ENCODE results near the gene ZNF808. TPM values are rescaled to one million over a fixed set of nuclear protein-coding genes. Genes with fewer than 3 reads are reported as not detected.
"Not testable (repeated sequence)": the region's sequence is repeated elsewhere in the genome, so short reads cannot be mapped to it uniquely, and the experiment has no call there.

The ZNF808 gene
- total RNA-seq, 6 experiments from 2014 or later = 3.3 to 12.3 (median 5.8) TPM

- H3K4me1 ChIP-seq = no peaks in the 10 kb centered on the region
- no peaks in the 10 kb centered on the region for H3K27me3 ChIP-seq
- ATAC-seq = no peak
- peak overlapping the region in 1 of 3 donors; percentile 19 for H3K4me3 ChIP-seq
- H3K9me3 ChIP-seq = peaks cover 0 to 13% (median 7%) of the 10 kb centered on the region in 4 donors
- 61% methylated on average over 21 of the region's 39 CpGs for WGBS (ENCODE audit: insufficient coverage, low coverage, low lambda C conversion rate, missing lambda C conversion rate)
- no peak for DNase-seq
- intact Hi-C loops (cut with DNase I) = no loop called here
- H3K27ac ChIP-seq = no peak overlapping the region
- TF ChIP-seq POLR2A (IDR thresholded peaks at IDR 0.05) (no peak), CTCF (IDR thresholded peaks at IDR 0.05) (no peak)
- peaks cover 0 to 18% (median 10%) of the 10 kb centered on the region in 4 donors for H3K36me3 ChIP-seq
Observed at GRCh38 chr19:52584736-52585440, 57.4 kb downstream of the ZNF808 start.

GRCh38 chr19:52585604-52586003 is 58.1 kb downstream of the ZNF808 start:
- Histone ChIP-seq H3K36me3 (peaks cover 0 to 18% (median 9%) of the 10 kb centered on the region in 4 donors), H3K9me3 (peaks cover 0 to 11% (median 7%) of the 10 kb centered on the region in 4 donors), H3K4me3 (no peak overlapping the region), H3K27me3 (no peaks in the 10 kb centered on the region), H3K27ac (no peak overlapping the region), H3K4me1 (no peaks in the 10 kb centered on the region)
- no peak for DNase-seq
- 100% methylated on average over 5 of the region's 6 CpGs for WGBS (ENCODE audit: insufficient coverage, low coverage, low lambda C conversion rate, missing lambda C conversion rate)
- TF ChIP-seq CTCF (IDR thresholded peaks at IDR 0.05) (no peak), POLR2A (IDR thresholded peaks at IDR 0.05) (no peak)
- intact Hi-C loops (cut with DNase I) = no loop called here
- no peak for ATAC-seq

GRCh38 chr19:52590728-52591127 is 63.3 kb downstream of the ZNF808 start:
- Histone ChIP-seq H3K4me1 (no peaks in the 10 kb centered on the region), H3K27ac (no peak overlapping the region), H3K4me3 (no peak overlapping the region), H3K9me3 (no peaks in the 10 kb centered on the region), H3K36me3 (peaks cover 0 to 2% (median 0%) of the 10 kb centered on the region in 4 donors), H3K27me3 (no peaks in the 10 kb centered on the region)
- TF ChIP-seq CTCF (IDR thresholded peaks at IDR 0.05) (no peak), POLR2A (IDR thresholded peaks at IDR 0.05) (no peak)
- no peak for ATAC-seq
- no peak for DNase-seq
- intact Hi-C loops (cut with DNase I) = no loop called here
- WGBS (ENCODE audit: insufficient coverage, low coverage, low lambda C conversion rate, missing lambda C conversion rate) = 91% methylated on average over 5 of the region's 5 CpGs

- ATAC-seq (no peak), DNase-seq (no peak)
- 75% methylated on average over 3 of the region's 3 CpGs for WGBS (ENCODE audit: insufficient coverage, low coverage, low lambda C conversion rate, missing lambda C conversion rate)
- Histone ChIP-seq H3K27ac (no peak overlapping the region), H3K27me3 (no peaks in the 10 kb centered on the region), H3K9me3 (peaks cover 0 to 5% (median 0%) of the 10 kb centered on the region in 4 donors), H3K4me1 (no peaks in the 10 kb centered on the region), H3K4me3 (no peak overlapping the region), H3K36me3 (peaks cover 0 to 2% (median 0%) of the 10 kb centered on the region in 4 donors)
- intact Hi-C loops (cut with DNase I) = no loop called here
- TF ChIP-seq POLR2A (IDR thresholded peaks at IDR 0.05) (no peak), CTCF (IDR thresholded peaks at IDR 0.05) (no peak)
Observed at GRCh38 chr19:52592301-52592700, 64.8 kb downstream of the ZNF808 start.

GRCh38 chr19:52593441-52593840 is 66.0 kb downstream of the ZNF808 start:
- H3K27me3 ChIP-seq; H3K9me3 ChIP-seq; ATAC-seq; intact Hi-C loops (cut with DNase I); DNase-seq; H3K27ac ChIP-seq; H3K4me1 ChIP-seq; H3K4me3 ChIP-seq; H3K36me3 ChIP-seq: not testable (repeated sequence)
- no CpG with 5 or more reads among the region's 25 CpGs for WGBS (ENCODE audit: insufficient coverage, low coverage, low lambda C conversion rate, missing lambda C conversion rate)

All from right lobe of liver (tissue), 6 donors.